Dermis microvascular lymphatic vessel endothelial cell (primary cell): ENCODE measurements around the gene CNTN3. TPM values are rescaled to one million over a fixed set of nuclear protein-coding genes. Genes with fewer than 3 reads are reported as not detected.

Experiments used
- DNase-seq, 2 donors: peaks; one replicate each; pipeline versions ENCODE4 v3.0.0 to v3.0.0-alpha.2; 2010; ENCODE audit warnings: low read depth in 2 of 2
- total RNA-seq: library from RNA; depleted of rRNA; stranded (reverse); fragments of >200 nt; gene quantifications from 2 replicates; pipeline ENCODE4 v1.2.1, GENCODE V29; 2014

Gene CNTN3
- total RNA-seq, result not detected in 2 replicates

DNA sequence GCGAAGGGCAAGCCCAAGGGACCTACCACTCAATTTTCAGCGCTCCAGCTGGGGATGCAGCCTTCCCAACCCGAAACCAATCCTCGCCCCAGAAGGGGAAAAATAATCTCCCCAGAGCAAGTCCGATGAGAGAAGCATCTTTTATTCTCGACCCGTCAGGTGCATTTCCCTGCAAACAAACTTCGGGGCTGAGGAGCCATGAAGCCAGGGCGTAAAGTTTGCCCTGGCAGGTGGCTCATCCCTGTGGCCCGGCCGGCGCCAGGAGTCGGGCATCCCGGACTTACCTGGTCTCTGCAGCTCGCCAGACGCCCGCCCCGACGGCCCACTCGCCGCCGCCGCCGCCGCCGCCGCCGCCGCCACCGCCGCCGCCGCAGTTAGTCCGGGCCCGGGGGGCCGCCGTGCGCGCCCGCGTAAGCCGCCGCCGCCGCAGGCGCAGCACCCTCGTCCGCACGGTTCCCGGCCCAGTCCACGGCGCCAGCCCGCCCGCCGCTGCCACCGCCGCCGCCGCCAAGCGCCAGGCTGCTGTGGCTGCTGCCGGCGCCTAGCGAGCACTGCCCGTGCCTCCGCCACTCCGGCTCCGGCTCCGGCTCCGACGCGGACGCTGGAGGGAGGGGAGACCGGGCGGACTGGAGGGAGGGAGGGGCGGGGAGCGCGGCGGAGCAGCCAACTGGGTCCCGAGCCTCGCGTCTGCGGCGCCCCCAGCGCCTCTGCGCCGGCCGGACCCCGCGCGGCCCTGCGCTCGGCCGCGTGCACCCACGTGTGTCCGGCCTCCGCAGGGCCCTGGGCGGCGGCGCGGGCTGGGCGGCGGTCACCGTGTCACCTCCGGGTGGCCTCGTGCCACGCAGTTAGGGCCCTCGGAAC lies at the start of gene CNTN3:
Gene CNTN3 (minus strand): TSS at position 553 of the 861 bp plus-strand sequence. CDS start 93,547 bp downstream, outside the sequence.
- DNase-seq, result no peak

DNA sequence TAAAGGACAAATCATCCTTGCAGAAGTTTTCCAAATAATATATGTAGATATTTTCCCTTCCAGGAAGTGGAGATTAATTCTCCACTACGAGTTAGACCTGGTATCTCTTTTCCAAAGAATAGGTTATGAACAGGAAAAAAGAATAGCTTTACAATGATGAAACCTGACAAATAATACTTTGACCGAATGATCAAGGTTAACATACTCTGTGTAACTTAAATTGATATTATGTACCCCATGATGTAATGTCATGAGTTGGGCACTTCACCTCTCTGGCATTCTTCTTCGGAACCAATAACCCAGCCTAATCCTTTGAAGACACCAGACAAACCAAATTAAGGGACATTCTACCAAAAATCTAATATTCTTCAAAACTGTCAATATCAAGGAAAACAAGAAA lies 48.7 kb upstream of the CNTN3 start:
- DNase-seq, result no peak

DNA sequence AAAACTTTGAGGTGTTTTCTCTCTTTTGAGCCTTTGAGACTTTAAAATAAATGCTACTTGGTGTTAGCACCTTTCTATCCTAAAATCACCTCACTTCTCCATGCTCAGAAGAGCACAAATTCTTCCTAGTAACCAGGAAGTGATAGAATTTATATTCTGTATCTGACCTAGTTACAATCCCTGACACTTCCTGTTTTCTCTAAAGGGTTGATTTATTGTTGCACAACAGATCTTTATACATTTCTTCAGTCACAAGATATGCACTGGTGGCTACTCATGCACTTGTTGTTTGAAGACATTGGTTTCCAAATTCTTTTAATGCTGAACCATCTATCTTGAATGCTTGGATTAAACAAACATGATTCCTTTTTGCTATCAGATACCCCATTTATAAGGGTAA lies 47.2 kb upstream of the CNTN3 start:
- no peak for DNase-seq

DNA sequence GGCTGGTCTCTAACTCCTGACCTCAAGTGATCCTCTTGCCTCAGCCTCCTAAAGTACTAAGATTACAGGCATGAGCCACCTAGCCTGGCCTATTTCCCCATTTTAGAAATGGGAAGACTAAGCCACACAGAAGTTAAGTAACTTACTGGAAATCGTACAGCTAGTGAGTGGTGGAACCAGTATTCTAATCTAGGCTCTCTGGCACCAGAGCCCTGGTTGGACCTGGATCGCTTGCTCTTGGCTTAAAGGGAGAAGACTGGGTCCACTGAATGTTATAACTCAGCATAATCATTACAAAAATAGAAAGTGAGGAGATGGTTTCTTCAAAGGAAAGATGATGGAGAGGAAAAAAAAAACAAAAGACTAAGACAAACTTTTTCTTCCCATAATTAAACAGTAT lies 37.4 kb upstream of the CNTN3 start:
- DNase-seq, result no peak

DNA sequence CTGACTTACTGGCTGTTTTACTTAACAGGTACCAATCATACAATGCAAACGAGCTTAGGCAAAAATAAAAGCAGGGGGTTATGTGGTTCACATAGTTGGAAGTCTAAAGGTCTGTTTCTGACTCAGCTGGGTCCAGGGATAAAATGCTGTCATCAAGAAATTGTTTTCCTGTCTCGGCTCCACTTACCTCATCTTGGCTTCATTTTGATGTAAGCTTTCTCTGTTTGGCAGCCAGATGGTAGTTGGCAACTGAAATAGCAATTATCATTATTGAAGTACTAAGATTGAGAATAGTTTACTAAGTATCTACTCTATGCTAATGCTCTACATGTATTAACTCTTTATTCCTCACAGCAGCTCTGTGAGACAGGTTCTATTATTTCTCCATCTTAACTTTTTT lies 36.8 kb upstream of the CNTN3 start:
- DNase-seq, result no peak

DNA sequence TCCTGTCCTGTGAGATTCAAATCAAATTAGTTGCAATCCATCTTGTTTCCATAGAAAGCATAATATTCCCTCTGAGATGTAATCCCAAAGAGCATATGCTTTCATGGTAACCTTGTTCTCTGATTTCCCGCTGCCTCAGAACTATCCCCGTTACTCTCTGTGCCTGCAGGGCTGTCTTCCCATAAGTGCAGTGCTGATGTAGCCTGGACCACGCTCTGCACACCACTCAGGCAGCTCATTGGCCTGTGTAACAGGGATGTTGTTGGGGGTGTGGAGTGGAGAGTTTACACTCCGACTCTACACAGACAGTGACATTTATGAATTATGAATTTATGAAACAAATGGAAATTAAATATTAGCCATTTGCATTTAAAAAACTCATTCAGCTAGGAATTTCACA lies 33.6 kb upstream of the CNTN3 start:
- DNase-seq, result no peak

DNA sequence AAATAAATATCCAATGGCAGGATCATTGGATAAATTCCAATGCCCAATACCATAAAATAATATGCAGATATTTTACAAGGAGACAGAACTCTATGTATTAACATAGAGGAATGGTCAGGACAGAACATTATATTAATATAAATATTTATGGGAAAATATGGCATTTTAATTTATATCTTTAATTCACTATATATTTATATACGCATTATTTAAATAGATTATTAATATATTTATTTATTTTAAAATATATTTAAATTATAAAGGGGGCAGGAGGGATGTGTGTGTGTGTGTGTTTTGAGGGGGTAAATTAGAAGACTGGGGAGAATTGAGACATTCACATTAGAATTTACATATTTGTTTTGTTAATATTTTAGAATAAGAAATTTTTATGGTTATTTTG lies 31.6 kb upstream of the CNTN3 start:
- no peak for DNase-seq

DNA sequence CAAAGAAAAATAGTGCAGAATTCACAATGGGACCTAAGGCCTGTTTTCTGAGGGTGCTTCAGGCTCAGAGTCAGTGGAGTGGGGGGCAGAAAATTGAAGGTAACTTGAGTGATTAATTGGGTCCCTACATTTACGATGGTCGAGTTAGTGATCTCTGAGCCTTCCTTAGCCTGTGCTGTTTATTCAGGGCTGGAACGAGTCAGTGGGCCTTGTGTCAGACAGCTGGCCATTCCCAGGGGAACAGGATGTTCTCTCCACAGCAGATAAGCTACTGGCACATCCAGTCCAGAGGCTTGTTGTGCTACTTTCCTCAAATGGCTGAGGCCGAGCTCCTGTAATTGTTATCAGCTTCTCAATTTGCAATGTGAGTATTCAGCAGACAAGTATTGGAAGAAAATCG lies 29.2 kb upstream of the CNTN3 start:
- no peak for DNase-seq

DNA sequence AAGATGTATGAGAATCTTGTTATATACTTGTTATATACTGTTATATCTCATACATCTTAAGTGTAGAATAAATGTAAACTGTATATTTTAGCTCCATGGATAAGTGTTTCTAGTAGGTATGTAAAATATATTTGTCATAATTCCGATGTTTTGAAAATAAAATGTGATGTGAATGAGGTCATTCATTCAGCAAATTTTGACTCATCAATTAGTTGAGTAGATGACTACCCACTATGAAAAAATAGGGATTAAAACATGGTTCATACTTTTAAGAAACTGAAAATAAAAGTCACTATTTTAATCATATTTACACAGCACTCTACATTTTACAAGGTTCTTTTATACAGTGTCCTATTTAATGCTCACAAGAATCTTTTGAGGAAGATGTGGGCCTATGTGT lies 28.4 kb upstream of the CNTN3 start:
- no peak for DNase-seq

DNA sequence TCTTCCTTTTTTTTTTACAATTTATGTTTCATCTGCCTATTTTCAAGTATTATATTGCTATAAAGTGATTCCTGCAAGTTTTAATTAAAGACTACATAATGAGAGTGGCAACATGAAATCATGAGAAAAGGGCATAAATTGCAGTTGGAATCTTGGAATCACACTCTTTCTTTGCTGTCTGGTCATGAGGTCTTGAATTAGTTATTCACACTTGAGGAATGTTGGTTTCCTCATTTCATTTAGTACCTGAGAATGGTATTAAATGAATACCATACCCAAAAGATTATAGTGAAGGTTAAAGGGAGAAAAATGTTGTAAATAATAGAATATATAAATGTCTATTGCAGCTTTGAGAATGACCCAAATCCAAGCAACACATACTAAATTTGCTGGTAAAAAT lies 25.8 kb upstream of the CNTN3 start:
- no peak for DNase-seq

DNA sequence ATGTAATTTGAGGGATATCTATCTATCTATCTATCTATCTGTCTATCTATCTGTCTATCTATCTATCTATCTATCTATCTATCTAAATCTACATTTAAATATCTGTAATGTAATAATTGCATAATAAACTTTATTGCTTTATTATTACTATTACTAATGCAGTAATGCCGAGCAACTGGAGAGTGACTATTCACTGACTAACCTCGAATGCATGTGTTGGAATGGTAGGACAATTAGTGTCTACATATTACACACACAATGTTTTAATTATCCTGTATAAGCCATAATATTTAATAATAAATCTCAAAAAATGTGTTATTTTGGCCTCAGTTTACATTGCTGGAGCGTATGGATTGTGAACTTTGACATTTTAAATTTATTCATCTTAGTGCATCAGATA lies 25.2 kb upstream of the CNTN3 start:
- no peak for DNase-seq

DNA sequence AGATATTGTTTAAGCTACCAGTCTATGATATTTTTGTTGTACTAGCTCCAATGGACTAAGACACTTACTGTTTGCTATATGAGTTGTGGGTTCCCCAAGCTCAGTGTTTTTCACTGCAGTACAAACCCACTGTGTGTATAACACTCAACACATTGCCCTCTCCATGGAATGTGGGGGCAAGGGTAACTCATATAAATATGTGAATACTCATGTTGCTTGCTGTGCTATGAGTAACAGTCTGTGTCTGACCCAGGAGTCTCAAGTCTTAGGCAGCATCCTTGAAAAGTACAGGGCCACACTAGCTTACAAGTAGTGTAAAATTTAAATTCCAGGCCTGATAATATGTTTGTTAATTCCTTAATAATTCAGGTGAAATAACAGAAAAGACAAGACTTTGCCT lies 22.5 kb upstream of the CNTN3 start:
- no peak for DNase-seq

DNA sequence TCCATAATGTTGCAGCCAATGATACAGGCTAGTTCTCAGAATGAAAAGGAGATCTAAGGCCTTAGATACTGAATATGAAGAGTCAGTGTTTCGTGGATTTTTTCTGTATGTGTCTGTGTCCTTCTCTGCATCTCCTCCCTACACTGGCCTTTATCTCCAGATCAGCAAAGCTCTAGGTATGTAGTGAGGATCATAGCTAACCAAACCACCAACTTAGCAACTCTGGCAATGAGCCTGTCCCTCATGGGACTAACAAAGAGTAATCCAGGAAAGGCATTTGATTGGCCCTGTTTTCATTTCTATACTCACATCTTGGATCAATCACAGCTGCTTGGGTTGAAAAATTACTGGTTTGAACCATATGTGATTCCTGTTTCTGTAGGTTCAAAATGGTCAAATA lies 18.6 kb upstream of the CNTN3 start:
- DNase-seq, result no peak

DNA sequence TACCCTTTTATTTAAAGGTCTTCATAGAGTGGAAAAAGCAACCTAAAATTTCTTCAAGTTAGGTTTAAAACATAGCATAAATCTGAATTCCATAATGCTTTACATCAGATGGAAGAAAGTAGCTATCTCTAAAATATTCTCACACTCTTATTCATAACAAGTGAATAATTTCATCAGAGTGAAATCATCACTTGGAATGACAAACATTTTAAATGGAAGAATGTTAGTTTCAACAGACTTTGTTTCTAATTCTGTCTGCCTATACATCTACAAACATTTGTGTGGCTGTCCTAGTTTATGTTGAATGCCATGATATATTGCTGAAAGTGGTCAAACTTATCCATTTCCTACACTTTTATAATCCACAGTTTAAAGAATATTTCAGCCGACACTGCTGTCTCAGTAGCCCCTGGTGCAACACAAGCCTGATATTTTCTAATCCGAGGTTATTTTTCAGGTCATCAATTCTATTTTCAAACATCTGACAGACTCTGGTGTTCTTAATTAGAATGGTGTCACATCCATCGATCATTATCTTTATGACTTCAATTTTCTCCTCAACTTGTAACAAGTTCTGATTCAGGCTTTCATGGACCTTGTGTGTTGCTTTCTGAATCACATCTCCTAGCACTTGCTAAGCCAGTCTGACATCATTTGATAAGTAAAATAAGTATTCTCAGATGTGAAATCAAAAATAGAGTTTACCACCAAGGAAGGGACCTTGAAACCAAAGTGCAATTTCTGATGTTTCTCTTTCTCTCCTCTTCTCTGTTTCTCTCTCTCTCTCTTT lies 17.1 kb upstream of the CNTN3 start:
- no peak for DNase-seq

DNA sequence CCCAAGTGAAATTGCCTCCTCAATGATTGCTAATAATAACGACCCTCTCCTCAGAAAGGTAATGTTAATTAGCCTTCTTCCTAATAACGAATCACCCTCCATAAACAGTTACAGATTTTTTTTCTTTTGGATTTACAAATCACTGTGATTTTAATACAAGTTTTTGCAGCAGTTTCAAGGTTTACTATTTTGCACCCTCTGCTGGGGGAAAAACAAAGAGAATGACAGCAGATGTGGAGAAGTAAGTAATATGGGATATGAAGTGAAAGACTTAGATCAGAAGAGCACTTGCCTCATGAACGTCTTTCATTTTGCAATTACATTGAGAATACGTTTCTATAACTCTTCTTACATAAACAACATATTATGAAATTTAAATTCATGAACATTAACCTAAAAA lies 16.1 kb upstream of the CNTN3 start:
- DNase-seq, result no peak

DNA sequence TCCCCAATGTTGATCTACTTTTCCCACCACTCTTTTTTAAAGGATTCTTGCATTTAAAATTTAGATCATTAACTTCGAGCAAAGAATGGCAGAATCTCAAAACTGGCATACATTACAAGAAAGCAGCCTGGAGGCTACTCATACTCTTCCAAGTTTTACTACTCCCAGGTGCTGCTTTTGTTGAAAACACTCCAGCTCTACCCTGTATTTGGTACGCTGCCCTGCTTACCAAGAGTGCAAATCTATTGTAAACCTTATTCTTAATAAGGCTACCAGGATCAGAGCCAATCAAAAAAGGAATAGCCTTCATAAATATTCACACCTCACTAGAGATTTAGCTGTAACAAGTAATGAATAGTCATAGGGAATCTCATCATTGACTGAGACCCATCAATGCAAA lies 11.6 kb upstream of the CNTN3 start:
- no peak for DNase-seq

DNA sequence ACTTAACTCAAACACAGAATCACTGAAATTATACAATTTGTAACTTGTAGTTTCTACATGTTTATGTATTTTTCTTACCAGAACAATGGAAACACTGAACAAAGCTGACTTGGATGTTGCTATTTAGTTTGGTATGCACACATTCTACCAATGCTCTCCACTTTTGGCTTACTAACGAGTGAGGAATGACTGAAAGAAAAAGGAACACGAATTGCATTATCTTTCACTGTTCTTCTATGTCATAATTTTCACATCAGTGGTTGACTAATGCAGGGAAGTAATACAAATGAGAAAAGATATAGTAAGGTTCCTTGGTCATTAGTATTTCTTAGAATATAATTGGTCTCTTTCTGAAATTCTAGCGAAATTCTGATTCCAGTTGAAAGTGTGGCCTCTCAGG lies 9.8 kb upstream of the CNTN3 start:
- DNase-seq, result no peak

DNA sequence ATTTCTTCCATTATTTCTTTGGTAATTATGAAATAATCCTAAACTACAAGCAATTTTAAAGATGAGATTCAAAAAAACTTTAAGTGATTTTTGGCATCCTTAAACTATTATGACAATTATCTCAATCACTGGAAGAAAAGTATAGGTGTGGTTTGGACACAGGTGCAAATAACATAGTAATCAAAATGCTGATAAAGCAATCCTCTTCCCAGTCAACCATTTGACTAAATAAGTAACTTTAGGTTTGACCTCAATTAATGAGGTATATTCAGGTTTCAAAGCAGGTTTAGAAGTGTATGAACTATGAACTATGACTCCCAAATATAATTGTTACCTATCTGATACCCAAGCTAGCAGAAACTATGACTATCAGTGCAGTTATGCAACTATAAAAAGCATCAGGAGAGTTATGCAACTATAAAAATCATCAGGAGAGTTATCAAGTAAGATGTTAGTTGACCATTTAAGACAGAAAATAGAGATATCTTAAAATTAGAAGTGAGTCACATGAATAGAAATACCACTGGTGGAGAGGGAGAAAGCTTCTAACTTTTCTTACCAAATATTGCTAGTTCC lies 8.9 kb upstream of the CNTN3 start:
- DNase-seq, result no peak

DNA sequence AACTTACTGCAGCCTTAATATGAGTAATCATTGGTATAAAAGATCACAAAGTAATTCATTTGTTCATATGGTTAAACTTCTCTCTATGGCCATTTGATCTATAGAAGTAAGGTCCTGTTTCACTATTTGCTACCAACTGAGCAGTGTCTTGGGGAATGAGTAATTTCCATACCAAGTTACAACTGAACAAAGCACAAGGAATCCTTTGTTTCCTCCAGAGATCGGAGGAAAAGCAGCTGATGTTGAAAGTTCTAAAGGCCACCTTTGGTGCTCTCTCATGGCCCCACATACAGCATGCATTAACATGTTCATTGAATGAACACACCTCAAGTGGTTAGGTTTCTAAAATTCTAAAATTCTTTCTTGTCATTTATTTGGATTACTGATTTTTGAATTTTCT lies 7.1 kb upstream of the CNTN3 start:
- no peak for DNase-seq

DNA sequence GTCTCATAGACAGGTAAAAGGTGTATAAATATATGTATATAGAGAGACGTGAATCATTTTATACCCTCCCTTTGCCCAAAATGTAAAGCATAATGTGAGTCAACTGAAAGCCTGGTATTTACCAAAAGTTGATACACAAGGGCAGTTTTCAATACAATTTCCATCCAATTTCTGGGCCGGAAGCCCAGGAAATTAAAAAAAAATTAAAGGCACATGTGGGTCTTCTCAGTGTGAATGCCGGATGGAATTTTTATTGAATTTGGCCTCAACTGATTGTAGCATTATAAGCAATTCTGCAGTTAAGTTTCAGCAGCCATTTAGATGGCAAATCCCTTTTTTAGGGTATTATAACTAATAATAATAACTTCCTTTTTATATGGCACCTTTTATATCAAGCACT lies 3.3 kb upstream of the CNTN3 start:
- DNase-seq, result no peak

DNA sequence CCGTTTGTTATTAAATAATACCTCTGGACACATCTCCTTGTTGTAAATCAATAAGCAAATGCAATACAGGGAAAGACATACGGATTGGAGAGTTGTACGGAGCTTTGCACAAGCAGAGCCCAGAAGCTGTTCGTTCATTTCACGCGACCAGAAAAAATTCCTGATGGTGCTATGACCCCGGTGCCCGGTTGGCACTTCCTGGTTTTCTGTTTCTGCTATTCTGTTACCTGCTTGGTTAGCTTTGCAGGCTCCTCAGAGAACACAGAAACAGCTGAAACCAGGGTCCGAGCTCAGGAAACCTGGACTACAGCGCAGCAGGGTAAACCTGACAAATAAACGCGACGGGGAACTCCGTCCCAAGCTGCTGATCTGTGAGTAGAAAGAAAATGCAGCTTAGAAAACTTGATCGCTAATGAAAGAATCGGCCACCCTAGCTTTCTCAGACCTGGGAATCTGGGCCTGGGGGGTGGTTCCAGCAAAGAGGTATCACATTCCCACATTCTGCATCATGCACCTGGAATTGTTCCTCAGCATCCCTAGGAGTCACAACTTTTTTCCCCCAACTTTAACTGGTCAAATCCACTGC lies 845 bp downstream of the CNTN3 start:
- no peak for DNase-seq

DNA sequence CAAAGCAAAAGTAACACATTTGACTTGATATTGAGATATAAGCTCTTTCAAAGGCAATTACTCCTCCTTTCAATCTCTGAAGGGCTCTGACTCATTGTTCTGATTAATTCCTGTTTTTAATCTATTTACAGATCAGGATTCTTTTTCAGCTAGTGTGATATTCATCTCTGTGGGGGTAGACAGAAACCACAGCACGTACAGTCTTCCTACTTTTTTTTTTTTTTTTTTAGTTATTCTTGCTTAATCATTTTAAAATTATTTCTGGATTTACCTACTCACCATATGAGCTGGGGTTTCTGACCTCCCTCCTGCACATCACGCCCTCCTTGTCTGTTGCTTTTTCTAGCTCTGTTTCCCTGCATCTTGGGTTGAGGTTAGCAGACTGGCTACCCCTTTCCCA lies 1.4 kb downstream of the CNTN3 start:
- no peak for DNase-seq
